SU-DHL-6 (cell line): ENCODE measurements around the gene IQCH.

Source experiments
- H2AFZ ChIP-seq: fragments of 200-600 bp; sonication (generic); 2 replicates; pipeline ENCODE4 v1.6.1; 2014; ENCODE audit warnings: low read depth, mild to moderate bottlenecking, moderate library complexity, mixed read lengths, antibody characterized with exemption, low read length; ENCODE audit not compliant: severe bottlenecking
- H3F3A ChIP-seq: fragments of 200-600 bp; shearing (Covaris generic); 2 replicates; pipeline ENCODE4 v1.6.0; 2016; ENCODE audit warnings: antibody characterized with exemption, mild to moderate bottlenecking; ENCODE audit not compliant: insufficient read depth
- H3K27ac ChIP-seq: fragments of 200-600 bp; sonication (generic); 2 replicates; pipeline ENCODE4 v1.5.1; 2016; ENCODE audit warnings: low read depth, mild to moderate bottlenecking, low read length, moderate library complexity, mixed read lengths
- H3K27me3 ChIP-seq: fragments of 200-600 bp; sonication (generic), shearing (Covaris generic); 2 replicates; pipeline ENCODE4 v1.6.0; 2014; ENCODE audit warnings: mild to moderate bottlenecking, low read length
- H3K36me3 ChIP-seq: fragments of 200-600 bp; sonication (generic); 2 replicates; pipeline ENCODE4 v1.6.1; 2014; ENCODE audit warnings: mild to moderate bottlenecking, low read length, mixed read lengths
- H3K4me2 ChIP-seq: fragments of 300-600, 200-600 bp; shearing (Covaris generic), sonication (generic); 2 replicates; pipeline ENCODE4 v1.6.0; 2014; ENCODE audit warnings: low read length, low read depth, mild to moderate bottlenecking; ENCODE audit not compliant: poor library complexity, severe bottlenecking
- H3K4me3 ChIP-seq: fragments of 200-600 bp; sonication (generic); 2 replicates; pipeline ENCODE4 v1.5.1; 2014; ENCODE audit warnings: antibody characterized with exemption, low read length, mild to moderate bottlenecking, mixed read lengths; ENCODE audit not compliant: insufficient read depth, poor library complexity, severe bottlenecking
- H3K79me2 ChIP-seq: fragments of 200-600 bp; sonication (generic); 2 replicates; pipeline ENCODE4 v1.6.1; 2014; ENCODE audit warnings: mild to moderate bottlenecking, low read length, moderate library complexity; ENCODE audit not compliant: insufficient read depth
- H3K9ac ChIP-seq: fragments of 200-600 bp; sonication (generic); 2 replicates; pipeline ENCODE4 v1.7.0; 2014; ENCODE audit warnings: mild to moderate bottlenecking, low read length
- H3K9me2 ChIP-seq: fragments of 200-600 bp; sonication (generic); replicated peaks from 2 replicates; pipeline ENCODE4 v1.6.1; 2014; ENCODE audit warnings: low read length; ENCODE audit not compliant: insufficient read depth
- H3K9me3 ChIP-seq: fragments of 200-600 bp; sonication (generic); 2 replicates; pipeline ENCODE4 v1.6.1; 2014; ENCODE audit warnings: low read length, mixed read lengths; ENCODE audit not compliant: insufficient read depth
- H4K20me1 ChIP-seq: fragments of 200-600 bp; sonication (generic); 2 replicates; pipeline ENCODE4 v1.6.1; 2014; ENCODE audit warnings: low read depth, mild to moderate bottlenecking, antibody characterized with exemption, low read length, moderate library complexity, mixed read lengths
- CTCF ChIP-seq: fragments of 200-600 bp; sonication (generic); IDR thresholded peaks from one replicate; pipeline ENCODE4 v1.5.1; 2017; ENCODE audit warnings: antibody characterized with exemption, mild to moderate bottlenecking, low read length, moderate library complexity; ENCODE audit not compliant: insufficient read depth, poor library complexity, severe bottlenecking
- EZH2phosphoT487 ChIP-seq: fragments of 200-600 bp; sonication (generic), shearing (Covaris generic); conservative IDR thresholded peaks from 2 replicates; pipeline ENCODE4 v1.6.1; 2018; ENCODE audit warnings: mild to moderate bottlenecking, antibody characterized with exemption, low read length, moderate library complexity, mixed read lengths

Gene IQCH

GRCh38 chr15:67307156-67307555 lies 52.6 kb downstream of the IQCH start:
- H3K4me2 ChIP-seq = no peak overlapping the region
- no peak overlapping the region for H3K27ac ChIP-seq
- no peaks in the 10 kb centered on the region for H3K27me3 ChIP-seq
- no peaks in the 10 kb centered on the region for H3K9me3 ChIP-seq
- H3K36me3 ChIP-seq = no peaks in the 10 kb centered on the region
- H4K20me1 ChIP-seq = no peaks in the 10 kb centered on the region
- no peak for TF ChIP-seq EZH2phosphoT487
- H2AFZ ChIP-seq = no peak overlapping the region
- no peak overlapping the region for H3K9ac ChIP-seq
- no peaks in the 10 kb centered on the region for H3F3A ChIP-seq
- H3K79me2 ChIP-seq = no peaks in the 10 kb centered on the region
- H3K4me3 ChIP-seq = no peak overlapping the region
- no peaks in the 10 kb centered on the region for H3K9me2 ChIP-seq

GRCh38 chr15:67307889-67308597 lies 53.5 kb downstream of the IQCH start:
- Histone ChIP-seq H4K20me1 (no peaks in the 10 kb centered on the region), H2AFZ (no peak overlapping the region), H3K9me2 (no peaks in the 10 kb centered on the region), H3K9me3 (no peaks in the 10 kb centered on the region), H3F3A (no peaks in the 10 kb centered on the region), H3K4me2 (no peak overlapping the region), H3K79me2 (no peaks in the 10 kb centered on the region), H3K36me3 (no peaks in the 10 kb centered on the region), H3K27me3 (no peaks in the 10 kb centered on the region), H3K27ac (no peak overlapping the region), H3K9ac (no peak overlapping the region), H3K4me3 (no peak overlapping the region)
- no peak for TF ChIP-seq EZH2phosphoT487

GRCh38 chr15:67311731-67312130 lies 57.1 kb downstream of the IQCH start:
- no peak overlapping the region for H3K4me3 ChIP-seq
- H3K27ac ChIP-seq = no peak overlapping the region
- no peaks in the 10 kb centered on the region for H3K36me3 ChIP-seq
- H3K79me2 ChIP-seq = no peaks in the 10 kb centered on the region
- H3K9me3 ChIP-seq = no peaks in the 10 kb centered on the region
- no peak overlapping the region for H3K9ac ChIP-seq
- no peaks in the 10 kb centered on the region; the same call in 1 of the 2 replicates for H3K27me3 ChIP-seq
- no peak for TF ChIP-seq EZH2phosphoT487
- no peak for TF ChIP-seq CTCF
- H3K9me2 ChIP-seq = no peaks in the 10 kb centered on the region
- H3K4me2 ChIP-seq = no peak overlapping the region
- H3F3A ChIP-seq = no peaks in the 10 kb centered on the region
- no peaks in the 10 kb centered on the region for H4K20me1 ChIP-seq
- no peak overlapping the region for H2AFZ ChIP-seq

- no peaks in the 10 kb centered on the region for H3K79me2 ChIP-seq
- no peaks in the 10 kb centered on the region for H3K9me3 ChIP-seq
- H3F3A ChIP-seq = no peaks in the 10 kb centered on the region
- H3K4me3 ChIP-seq = no peak overlapping the region
- no peaks in the 10 kb centered on the region; the same call in 1 of the 2 replicates for H3K27me3 ChIP-seq
- H2AFZ ChIP-seq = no peak overlapping the region
- H3K36me3 ChIP-seq = no peaks in the 10 kb centered on the region
- H3K9me2 ChIP-seq = no peaks in the 10 kb centered on the region
- TF ChIP-seq EZH2phosphoT487 (no peak), CTCF (no peak)
- no peak overlapping the region for H3K4me2 ChIP-seq
- H3K9ac ChIP-seq = no peak overlapping the region
- no peak overlapping the region for H3K27ac ChIP-seq
- H4K20me1 ChIP-seq = no peaks in the 10 kb centered on the region
Observed at GRCh38 chr15:67319961-67320360, 65.4 kb downstream of the IQCH start.
